HG03439 (cell line): Measurements from ENCODE around the gene KLC4.
"Not testable (repeated sequence)": the region's sequence is repeated elsewhere in the genome, so short reads cannot be mapped to it uniquely, and the experiment has no call there.

Source experiments
- ATAC-seq: cut with Tn5 transposase; IDR thresholded peaks from one replicate; pipeline ENCODE4 v1.9.1; 2021; ENCODE audit warnings: mild to moderate bottlenecking, moderate library complexity; ENCODE audit not compliant: unreplicated experiment

The KLC4 gene

GRCh38 chr6:43060755-43061633 is 1.6 kb downstream of the KLC4 start:
- no peak for ATAC-seq

- no peak for ATAC-seq
Measured at GRCh38 chr6:43061861-43062260, 2.4 kb downstream of the KLC4 start.

GRCh38 chr6:43062818-43063217 is 3.4 kb downstream of the KLC4 start:
- ATAC-seq: no peak

DNA sequence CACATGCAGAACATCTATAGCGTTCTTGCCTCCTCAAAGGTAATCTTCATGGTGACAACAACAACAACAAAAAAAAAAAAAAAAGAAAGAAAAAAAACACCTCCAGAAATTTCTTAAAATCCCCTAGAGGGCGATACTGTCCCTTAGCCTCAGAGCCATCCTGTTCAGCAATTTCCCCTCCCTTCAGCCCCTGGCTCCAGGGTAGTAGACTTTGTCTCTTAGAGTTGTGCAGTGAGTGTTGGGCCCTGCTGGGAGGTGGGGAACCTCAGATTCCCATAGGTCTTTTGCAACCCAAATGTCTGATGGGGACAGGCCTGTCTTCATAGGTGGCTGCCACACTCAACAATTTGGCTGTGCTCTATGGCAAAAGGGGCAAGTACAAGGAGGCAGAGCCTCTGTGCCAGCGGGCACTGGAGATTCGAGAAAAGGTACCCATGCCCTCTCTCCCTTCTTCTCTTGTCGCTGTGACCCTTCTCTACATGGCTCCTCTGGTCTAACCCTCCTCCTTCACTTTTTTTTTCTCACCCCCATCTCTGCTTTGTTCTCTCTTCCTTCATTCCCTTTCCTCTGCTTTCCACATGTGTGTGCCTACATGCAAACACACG is 10.7 kb downstream of the KLC4 start:
- ATAC-seq: no peak

- ATAC-seq: no peak
Measured at GRCh38 chr6:43074847-43075669, 15.6 kb downstream of the KLC4 start.

- no peak for ATAC-seq
Measured at GRCh38 chr6:43075670-43076463, 16.4 kb downstream of the KLC4 start, which contains the start of gene PTK7. Gene PTK7, plus strand, starts transcription at chr6:43076314. Its CDS starts 175 bp downstream, at chr6:43076489.

- ATAC-seq: no peak
Measured at GRCh38 chr6:43076464-43077332, 17.3 kb downstream of the KLC4 start.

- ATAC-seq: no peak
Measured at GRCh38 chr6:43077333-43077809, 17.9 kb downstream of the KLC4 start.

- no peak for ATAC-seq
Measured at GRCh38 chr6:43077981-43078511, 18.6 kb downstream of the KLC4 start.

DNA sequence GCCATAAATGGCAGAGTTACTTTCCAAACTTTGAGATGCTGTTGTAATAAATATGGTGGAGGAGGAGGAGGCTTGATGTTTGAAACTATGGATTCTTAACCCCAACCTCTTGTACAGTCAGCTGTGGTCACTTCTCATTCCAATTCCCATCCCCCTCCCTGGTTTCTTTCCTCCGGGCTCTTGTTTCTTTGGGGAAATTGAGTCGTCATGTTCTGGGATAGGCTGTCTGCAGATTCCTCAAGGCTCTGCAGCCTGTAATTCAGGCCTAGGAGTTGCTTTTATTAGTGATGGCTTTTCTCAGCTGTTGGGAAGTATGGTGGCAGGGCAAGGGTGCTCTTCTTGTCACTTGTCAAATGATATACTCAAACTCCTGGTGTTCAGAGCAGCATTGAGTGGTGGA is 19.3 kb downstream of the KLC4 start:
- ATAC-seq: no peak

GRCh38 chr6:43081043-43081442 is 21.6 kb downstream of the KLC4 start:
- ATAC-seq: no peak

- not testable (repeated sequence) for ATAC-seq
Measured at GRCh38 chr6:43081922-43082321, 22.5 kb downstream of the KLC4 start.

- no peak for ATAC-seq
Measured at GRCh38 chr6:43082806-43083655, 23.6 kb downstream of the KLC4 start.

DNA sequence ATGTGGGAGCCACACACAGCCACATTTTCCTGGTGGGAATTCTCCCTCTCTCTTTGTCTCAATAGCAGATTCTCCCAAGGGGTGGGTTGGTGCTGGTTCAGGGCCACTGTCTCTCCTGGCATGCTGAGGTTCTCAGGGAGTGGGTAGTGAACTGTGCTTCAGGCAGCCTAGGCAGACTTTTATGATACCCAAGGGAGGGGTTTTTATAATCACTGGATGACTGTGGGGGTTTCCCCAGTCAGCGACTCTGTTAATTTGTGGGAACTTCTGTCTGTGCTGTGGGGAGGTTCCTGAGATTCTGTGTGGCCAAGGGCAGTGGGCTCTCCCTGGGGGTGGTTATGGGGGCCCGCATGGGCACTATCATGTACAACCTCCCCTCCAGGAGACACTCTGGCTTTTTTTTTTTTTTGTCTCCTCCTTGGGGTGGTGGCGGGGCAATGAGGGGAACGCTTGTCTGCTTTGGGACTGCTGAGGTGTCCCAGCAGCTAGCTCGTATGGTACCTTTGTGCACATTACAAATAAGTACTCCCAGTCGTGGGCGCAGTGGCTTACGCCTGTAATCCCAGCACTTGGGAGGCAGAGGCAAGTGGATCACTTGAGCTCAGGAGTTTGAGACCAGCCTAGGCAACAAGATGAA is 26.7 kb downstream of the KLC4 start:
- ATAC-seq: no peak

GRCh38 chr6:43088654-43089056 is 29.2 kb downstream of the KLC4 start:
- ATAC-seq: no peak

DNA sequence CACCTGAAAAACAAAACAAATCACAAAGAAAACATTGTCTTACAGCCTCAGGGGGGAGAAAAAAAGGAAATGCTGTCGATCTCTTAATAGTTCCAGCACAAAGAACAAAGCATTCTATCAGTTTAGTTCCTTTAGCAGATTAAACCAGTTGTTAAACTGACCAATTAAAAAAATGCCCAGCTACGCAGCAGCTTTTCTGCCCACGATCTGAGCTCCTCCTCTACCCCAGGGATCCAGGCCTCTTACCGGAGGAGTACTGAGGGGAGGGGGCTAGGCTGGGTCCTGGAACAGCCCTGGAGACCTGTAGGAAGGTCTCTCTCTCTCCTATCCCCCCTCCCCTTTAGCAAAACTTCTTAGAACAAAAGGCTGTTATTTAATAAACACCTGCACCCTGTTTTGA is 30.0 kb downstream of the KLC4 start:
- ATAC-seq: no peak

- no peak for ATAC-seq
Measured at GRCh38 chr6:43089874-43090558, 30.6 kb downstream of the KLC4 start.
